Neural cell (in vitro differentiated cells): Measurements from ENCODE around the gene QKI.

Experiments
- EP300 ChIP-seq: fragments of 450-650 bp; conservative IDR thresholded peaks from 2 replicates; pipeline ENCODE4 v1.6.1; 2014; ENCODE audit warnings: antibody characterized with exemption, mild to moderate bottlenecking, moderate library complexity; ENCODE audit not compliant: poor library complexity, severe bottlenecking
- EZH2 ChIP-seq: fragments of 200-600, 300-800 bp; shearing (Covaris generic), sonication (generic); IDR thresholded peaks from 2 replicates; pipeline ENCODE4 v1.6.1; 2014; ENCODE audit warnings: antibody characterized with exemption, low read length, borderline replicate concordance, mild to moderate bottlenecking; ENCODE audit not compliant: insufficient read depth, poor library complexity, severe bottlenecking
- POLR2AphosphoS5 ChIP-seq: IDR thresholded peaks from 2 replicates; pipeline ENCODE4 v1.6.1; 2012
- TF ChIP-seq, protein P1 (sequence below): IDR thresholded peaks from 2 replicates; pipeline ENCODE4 v1.6.1; 2012; ENCODE audit warnings: borderline replicate concordance
- TF ChIP-seq, protein P2 (sequence below): fragments of 450-650 bp; IDR thresholded peaks from 2 replicates; pipeline ENCODE4 v1.5.1; 2014; ENCODE audit warnings: antibody characterized with exemption, mild to moderate bottlenecking, moderate library complexity; ENCODE audit not compliant: poor library complexity, severe bottlenecking

DNA sequence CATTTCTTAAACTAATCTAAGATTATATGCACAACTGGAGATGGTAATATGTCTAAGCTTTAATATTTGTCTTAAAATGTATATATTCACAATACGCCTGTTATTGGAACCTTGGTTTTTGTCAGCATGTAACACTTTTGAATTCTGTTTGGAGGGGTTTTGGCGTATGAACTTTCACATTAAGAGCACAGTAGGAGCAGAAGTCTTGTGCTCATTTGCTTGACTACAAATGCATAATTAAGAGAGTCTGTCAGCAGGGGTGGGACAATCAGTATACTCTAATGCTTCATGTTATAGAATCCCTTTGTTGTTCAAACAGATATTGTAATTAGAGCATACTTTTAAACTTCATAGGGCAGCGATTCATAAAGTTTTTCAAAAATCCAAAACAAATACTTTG is 112.8 kb downstream of the QKI start:
- TF ChIP-seq, protein P1, sequence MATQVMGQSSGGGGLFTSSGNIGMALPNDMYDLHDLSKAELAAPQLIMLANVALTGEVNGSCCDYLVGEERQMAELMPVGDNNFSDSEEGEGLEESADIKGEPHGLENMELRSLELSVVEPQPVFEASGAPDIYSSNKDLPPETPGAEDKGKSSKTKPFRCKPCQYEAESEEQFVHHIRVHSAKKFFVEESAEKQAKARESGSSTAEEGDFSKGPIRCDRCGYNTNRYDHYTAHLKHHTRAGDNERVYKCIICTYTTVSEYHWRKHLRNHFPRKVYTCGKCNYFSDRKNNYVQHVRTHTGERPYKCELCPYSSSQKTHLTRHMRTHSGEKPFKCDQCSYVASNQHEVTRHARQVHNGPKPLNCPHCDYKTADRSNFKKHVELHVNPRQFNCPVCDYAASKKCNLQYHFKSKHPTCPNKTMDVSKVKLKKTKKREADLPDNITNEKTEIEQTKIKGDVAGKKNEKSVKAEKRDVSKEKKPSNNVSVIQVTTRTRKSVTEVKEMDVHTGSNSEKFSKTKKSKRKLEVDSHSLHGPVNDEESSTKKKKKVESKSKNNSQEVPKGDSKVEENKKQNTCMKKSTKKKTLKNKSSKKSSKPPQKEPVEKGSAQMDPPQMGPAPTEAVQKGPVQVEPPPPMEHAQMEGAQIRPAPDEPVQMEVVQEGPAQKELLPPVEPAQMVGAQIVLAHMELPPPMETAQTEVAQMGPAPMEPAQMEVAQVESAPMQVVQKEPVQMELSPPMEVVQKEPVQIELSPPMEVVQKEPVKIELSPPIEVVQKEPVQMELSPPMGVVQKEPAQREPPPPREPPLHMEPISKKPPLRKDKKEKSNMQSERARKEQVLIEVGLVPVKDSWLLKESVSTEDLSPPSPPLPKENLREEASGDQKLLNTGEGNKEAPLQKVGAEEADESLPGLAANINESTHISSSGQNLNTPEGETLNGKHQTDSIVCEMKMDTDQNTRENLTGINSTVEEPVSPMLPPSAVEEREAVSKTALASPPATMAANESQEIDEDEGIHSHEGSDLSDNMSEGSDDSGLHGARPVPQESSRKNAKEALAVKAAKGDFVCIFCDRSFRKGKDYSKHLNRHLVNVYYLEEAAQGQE, result no peak
- TF ChIP-seq, protein P2, sequence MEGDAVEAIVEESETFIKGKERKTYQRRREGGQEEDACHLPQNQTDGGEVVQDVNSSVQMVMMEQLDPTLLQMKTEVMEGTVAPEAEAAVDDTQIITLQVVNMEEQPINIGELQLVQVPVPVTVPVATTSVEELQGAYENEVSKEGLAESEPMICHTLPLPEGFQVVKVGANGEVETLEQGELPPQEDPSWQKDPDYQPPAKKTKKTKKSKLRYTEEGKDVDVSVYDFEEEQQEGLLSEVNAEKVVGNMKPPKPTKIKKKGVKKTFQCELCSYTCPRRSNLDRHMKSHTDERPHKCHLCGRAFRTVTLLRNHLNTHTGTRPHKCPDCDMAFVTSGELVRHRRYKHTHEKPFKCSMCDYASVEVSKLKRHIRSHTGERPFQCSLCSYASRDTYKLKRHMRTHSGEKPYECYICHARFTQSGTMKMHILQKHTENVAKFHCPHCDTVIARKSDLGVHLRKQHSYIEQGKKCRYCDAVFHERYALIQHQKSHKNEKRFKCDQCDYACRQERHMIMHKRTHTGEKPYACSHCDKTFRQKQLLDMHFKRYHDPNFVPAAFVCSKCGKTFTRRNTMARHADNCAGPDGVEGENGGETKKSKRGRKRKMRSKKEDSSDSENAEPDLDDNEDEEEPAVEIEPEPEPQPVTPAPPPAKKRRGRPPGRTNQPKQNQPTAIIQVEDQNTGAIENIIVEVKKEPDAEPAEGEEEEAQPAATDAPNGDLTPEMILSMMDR, result no peak
- TF ChIP-seq EZH2 (no peak), EP300 (no peak), POLR2AphosphoS5 (no peak)
